HTERT RPE-1 (cell line): Measurements from ENCODE around the gene TMEM132D.

ENCODE experiments used
- in situ Hi-C: fragments of 300-500 bp; cut with MboI; formaldehyde crosslinking; loops from 4 replicates; pipeline ENCODE4 v1.14.3; 2020; ENCODE audit warnings: low sequenced_read_pairs

TMEM132D gene

GRCh38 chr12:129483111-129483893, 420.5 kb downstream of the TMEM132D start:
- in situ Hi-C loops = no loop called here

- in situ Hi-C loops = no loop called here
Measured at GRCh38 chr12:129481921-129482320, 421.9 kb downstream of the TMEM132D start.

- in situ Hi-C loops = no loop called here
Measured at GRCh38 chr12:129470196-129470595, 433.6 kb downstream of the TMEM132D start.

GRCh38 chr12:129467726-129468125, 436.1 kb downstream of the TMEM132D start:
- in situ Hi-C loops = no loop called here

GRCh38 chr12:129467289-129467688, 436.5 kb downstream of the TMEM132D start:
- in situ Hi-C loops = no loop called here

GRCh38 chr12:129466499-129466898, 437.3 kb downstream of the TMEM132D start:
- in situ Hi-C loops = no loop called here

- in situ Hi-C loops = no loop called here
Measured at GRCh38 chr12:129459886-129460285, 443.9 kb downstream of the TMEM132D start.

- in situ Hi-C loops = no loop called here
Measured at GRCh38 chr12:129446696-129447095, 457.1 kb downstream of the TMEM132D start.

- in situ Hi-C loops = no loop called here
Measured at GRCh38 chr12:129440278-129440677, 463.5 kb downstream of the TMEM132D start.

GRCh38 chr12:129434790-129435189, 469.0 kb downstream of the TMEM132D start:
- in situ Hi-C loops = no loop called here

GRCh38 chr12:129428240-129428936, 475.4 kb downstream of the TMEM132D start:
- in situ Hi-C loops = no loop called here

GRCh38 chr12:129423041-129423580, 480.7 kb downstream of the TMEM132D start:
- in situ Hi-C loops = no loop called here

GRCh38 chr12:129413295-129413694, 490.5 kb downstream of the TMEM132D start:
- in situ Hi-C loops = no loop called here

- in situ Hi-C loops = no loop called here
Measured at GRCh38 chr12:129409281-129409680, 494.5 kb downstream of the TMEM132D start.

- in situ Hi-C loops = no loop called here
Measured at GRCh38 chr12:129404556-129404955, 499.3 kb downstream of the TMEM132D start.

GRCh38 chr12:129401572-129401971, 502.3 kb downstream of the TMEM132D start:
- in situ Hi-C loops = no loop called here

- in situ Hi-C loops = no loop called here
Measured at GRCh38 chr12:129394177-129394825, 509.5 kb downstream of the TMEM132D start.

GRCh38 chr12:129393357-129393937, 510.4 kb downstream of the TMEM132D start:
- in situ Hi-C loops = no loop called here

- in situ Hi-C loops = no loop called here
Measured at GRCh38 chr12:129385637-129385990, 518.2 kb downstream of the TMEM132D start.

GRCh38 chr12:129383956-129384355, 519.9 kb downstream of the TMEM132D start:
- in situ Hi-C loops = no loop called here

GRCh38 chr12:129381715-129382114, 522.1 kb downstream of the TMEM132D start:
- in situ Hi-C loops = no loop called here
